GM12875 (cell line): ENCODE data around the gene RHOJ.
A peak's percentile ranks its signal among the peaks of the same experiment; 100 is the strongest.

Source experiments
- H3K4me3 ChIP-seq: one replicate; pipeline ENCODE4 v1.5.1; 2011; ENCODE audit warnings: low read depth, low read length, control low read depth
- CTCF ChIP-seq: IDR thresholded peaks from 2 replicates; pipeline ENCODE4 v1.5.1; 2011; ENCODE audit warnings: low read depth, mild to moderate bottlenecking, control low read depth, inconsistent platforms, low read length, moderate library complexity, borderline replicate concordance; ENCODE audit not compliant: insufficient read depth

RHOJ gene

GRCh38 chr14:63283884-63284248 lies 79.6 kb downstream of the RHOJ start:
- TF ChIP-seq CTCF, result no peak
- no peak overlapping the region for H3K4me3 ChIP-seq

- no peak overlapping the region for H3K4me3 ChIP-seq
- no peak for TF ChIP-seq CTCF
Observed at GRCh38 chr14:63286071-63286470, 81.8 kb downstream of the RHOJ start.

GRCh38 chr14:63287666-63288483 lies 83.6 kb downstream of the RHOJ start:
- TF ChIP-seq CTCF, result no peak
- H3K4me3 ChIP-seq, result no peak overlapping the region

- no peak for TF ChIP-seq CTCF
Observed at GRCh38 chr14:63288853-63289252, 84.6 kb downstream of the RHOJ start.

GRCh38 chr14:63290741-63291430 lies 86.6 kb downstream of the RHOJ start:
- TF ChIP-seq CTCF, result no peak
- H3K4me3 ChIP-seq, result no peak overlapping the region

More at GRCh38 chr14:63288853-63289252, 84.6 kb downstream of the RHOJ start:
- no peak overlapping the region for H3K4me3 ChIP-seq

GRCh38 chr14:63292805-63293204 lies 88.6 kb downstream of the RHOJ start:
- H3K4me3 ChIP-seq, result no peak overlapping the region
- TF ChIP-seq CTCF, result no peak

- no peak for TF ChIP-seq CTCF
Observed at GRCh38 chr14:63295231-63295685, 91.0 kb downstream of the RHOJ start.

More at GRCh38 chr14:63295231-63295685, 91.0 kb downstream of the RHOJ start:
- H3K4me3 ChIP-seq, result peak overlapping the region; percentile 11
